HepG2 (cell line): ENCODE measurements around the gene ATP4A. TPM values are rescaled to one million over a fixed set of nuclear protein-coding genes. Genes with fewer than 3 reads are reported as not detected.

Source experiments
- ATAC-seq: fragments of 200-7000 bp; cut with Tn5 transposase; 3 replicates; pipeline ENCODE4 v1.9.1; 2020; ENCODE audit warnings: mild to moderate bottlenecking, moderate library complexity
- BruUV-seq: library from RNA; stranded (reverse); fragments of 400-500 nt; replicated peaks from 2 replicates; lab custom pipeline; 2021; lab: Mats Ljungman, UMichigan
- CTCF ChIA-PET: fragments of 300-600 bp; formaldehyde crosslinking; extraction: SDS; loops from one replicate; lab custom pipeline; 2021; ENCODE audit warnings: low total read pairs, inconsistent platforms, low intra/inter-chr PET ratio; lab: Yijun Ruan, JAX
- POLR2A ChIA-PET: fragments of 350-600 bp; sonication (Branson Sonifier 250); formaldehyde crosslinking; loops from one replicate; lab custom pipeline; 2020; ENCODE audit warnings: antibody characterized with exemption, inconsistent platforms; lab: Yijun Ruan, JAX
- DNase-seq: peaks from one replicate; pipeline ENCODE4 v3.0.0-alpha.2; 2015; ENCODE audit warnings: low spot score
- FAIRE-seq: peaks from 3 replicates; lab custom pipeline; 2011; peaks lifted over from hg19 to GRCh38; lab: Jason Lieb, UNC
- H2AFZ ChIP-seq: one replicate; pipeline ENCODE4 v1.6.1; 2011; ENCODE audit warnings: low read length, inconsistent platforms
- H3K27ac ChIP-seq: fragments of 300-600 bp; 3 replicates; pipeline ENCODE4 v1.8.0; 2011; ENCODE audit warnings: mixed run types, mild to moderate bottlenecking, mixed read lengths, low read length, inconsistent platforms; ENCODE audit not compliant: insufficient read depth; ENCODE audit errors: extremely low read length
- H3K27me3 ChIP-seq, 2 experiments: fragments of 200-600 bp in 1 of 2; 2 replicates in 1 of 2; 3 replicates in 1 of 2; pipeline versions ENCODE4 v1.6.0 to v1.8.0; 2011; ENCODE audit warnings: low read length in 2 of 2, mild to moderate bottlenecking in 2 of 2, moderate library complexity in 2 of 2, inconsistent platforms in 1 of 2; ENCODE audit not compliant: insufficient read depth in 2 of 2, control insufficient read depth in 1 of 2
- H3K36me3 ChIP-seq, 2 experiments: fragments of 200-600 bp in 1 of 2; replicated peaks in 1 of 2; 2 replicates in 1 of 2; 3 replicates in 1 of 2; pipeline versions ENCODE4 v1.5.1 to v1.8.0; 2011; ENCODE audit warnings: low read length in 2 of 2, inconsistent platforms in 1 of 2; ENCODE audit not compliant: insufficient read depth in 2 of 2, control insufficient read depth in 1 of 2
- H3K4me1 ChIP-seq: 2 replicates; pipeline ENCODE4 v1.5.1; 2012; ENCODE audit warnings: low read length, inconsistent platforms; ENCODE audit not compliant: insufficient read depth
- H3K4me2 ChIP-seq: 2 replicates; pipeline ENCODE4 v1.6.0; 2011; ENCODE audit warnings: low read depth, low read length, inconsistent platforms
- H3K4me3 ChIP-seq, 3 experiments: fragments of 200-600 bp in 1 of 3; sonication (generic), shearing (Covaris generic) in 1 of 3; replicated peaks in 1 of 3; 2 replicates each; pipeline ENCODE4 v1.5.1; 2011 to 2016; ENCODE audit warnings: low read length in 3 of 3, inconsistent platforms in 2 of 3, low read depth in 2 of 3, mild to moderate bottlenecking in 2 of 3, control low read depth in 1 of 3, mixed read lengths in 1 of 3; ENCODE audit not compliant: insufficient read depth in 1 of 3
- H3K79me2 ChIP-seq: one replicate; pipeline ENCODE4 v1.6.1; 2011; ENCODE audit warnings: low read length, inconsistent platforms; ENCODE audit not compliant: insufficient read depth
- H3K9ac ChIP-seq: 2 replicates; pipeline ENCODE4 v1.6.0; 2011; ENCODE audit warnings: mild to moderate bottlenecking, low read depth, low read length, inconsistent platforms; ENCODE audit not compliant: insufficient read depth
- H3K9me3 ChIP-seq: 2 replicates; pipeline ENCODE4 v1.5.1; 2012; ENCODE audit warnings: mild to moderate bottlenecking, low read length
- H4K20me1 ChIP-seq: 2 replicates; pipeline ENCODE4 v1.6.0; 2011; ENCODE audit warnings: inconsistent platforms, mild to moderate bottlenecking, low read length, moderate library complexity; ENCODE audit not compliant: insufficient read depth
- CBX5 ChIP-seq: sonication (generic); formaldehyde crosslinking; IDR thresholded peaks from 2 replicates; pipeline ENCODE4 v1.4.0; 2020; ENCODE audit warnings: missing genetic modification reagents, borderline replicate concordance
- DBP ChIP-seq: sonication (generic); formaldehyde crosslinking; IDR thresholded peaks from 2 replicates; pipeline ENCODE4 v1.4.0; 2020; ENCODE audit warnings: missing genetic modification reagents; ENCODE audit errors: not compliant biosample characterization
- FOSL2 ChIP-seq: sonication (generic); formaldehyde crosslinking; IDR thresholded peaks from 2 replicates; pipeline ENCODE4 v1.4.0; 2020; ENCODE audit warnings: missing genetic modification reagents
- HMG20A ChIP-seq: IDR thresholded peaks from 2 replicates; pipeline ENCODE4 v1.6.1; 2016; ENCODE audit warnings: borderline replicate concordance
- MED13 ChIP-seq: sonication (generic); formaldehyde crosslinking; IDR thresholded peaks from 2 replicates; pipeline ENCODE4 v1.5.0; 2020; ENCODE audit warnings: missing genetic modification reagents
- RBAK ChIP-seq: sonication (generic); formaldehyde crosslinking; IDR thresholded peaks from 2 replicates; pipeline ENCODE4 v1.5.1; 2020; ENCODE audit warnings: mild to moderate bottlenecking, missing genetic modification reagents
- RORA ChIP-seq: sonication (generic); formaldehyde crosslinking; IDR thresholded peaks from 2 replicates; pipeline ENCODE4 v1.5.0; 2020; ENCODE audit warnings: mild to moderate bottlenecking, missing genetic modification reagents, moderate library complexity
- SIX1 ChIP-seq: sonication (generic); formaldehyde crosslinking; IDR thresholded peaks from 2 replicates; pipeline ENCODE4 v1.4.0; 2020; ENCODE audit warnings: missing genetic modification reagents, borderline replicate concordance
- ZNF556 ChIP-seq: sonication (generic); formaldehyde crosslinking; IDR thresholded peaks from 2 replicates; pipeline ENCODE4 v1.4.0; 2020; ENCODE audit warnings: mild to moderate bottlenecking, missing genetic modification reagents, borderline replicate concordance
- WGBS: methylation state at CpG from one replicate; pipeline ENCODE4 v1.1.6; 2017; ENCODE audit warnings: low lambda C conversion rate; 5-methylcytosine and 5-hydroxymethylcytosine counted together
- in situ Hi-C: cut with HindIII; loops from 2 replicates; pipeline ENCODE4 v1.10.0; 2017; ENCODE audit warnings: low pct_unique_long_range_greater_than_20kb; ENCODE audit not compliant: extremely low pct_ligation_motif_present
- intact Hi-C: fragments of 100-400 bp; cut with micrococcal nuclease; formaldehyde crosslinking; loops from one replicate; pipeline ENCODE4 v1.10.0; 2022; ENCODE audit not compliant: unreplicated experiment
- polyA plus RNA-seq, 8 experiments: library from polyadenylated mRNA; depleted of rRNA in 3 of 8; stranded (reverse) in 7 of 8; unstranded in 1 of 8; fragments of >200 nt; fragmentation: Illumina TruSeq in 4 of 8; extraction: Trizol in 4 of 8; gene quantifications; 2 replicates each; pipeline versions ENCODE4 v1.2.1 to v1.2.3, GENCODE V29; 2011 to 2016; ENCODE audit warnings: low read depth in 4 of 8, missing spikeins in 1 of 8, mixed read lengths in 1 of 8; ENCODE audit not compliant: insufficient read depth in 1 of 8
- total RNA-seq, 5 experiments: library from RNA; depleted of rRNA; stranded (reverse); fragments of >200 nt; fragmentation: Illumina TruSeq; extraction: Trizol; gene quantifications; 2 replicates each; pipeline ENCODE4 v1.2.3, GENCODE V29; 2016; ENCODE audit warnings: low read depth in 1 of 5
- TF ChIP-seq, protein P1 (sequence below): sonication (generic); formaldehyde crosslinking; IDR thresholded peaks from 2 replicates; pipeline ENCODE4 v1.4.0; 2020; ENCODE audit warnings: missing genetic modification reagents, low read depth, mild to moderate bottlenecking, borderline replicate concordance
- TF ChIP-seq, protein P2 (sequence below): sonication (generic); formaldehyde crosslinking; IDR thresholded peaks from 2 replicates; pipeline ENCODE4 v1.8.0; 2022; ENCODE audit warnings: mild to moderate bottlenecking, missing genetic modification reagents
- TF ChIP-seq, protein P3 (sequence below): sonication (generic); formaldehyde crosslinking; IDR thresholded peaks from one replicate; pipeline ENCODE4 v1.5.1; 2020; ENCODE audit warnings: mild to moderate bottlenecking, missing genetic modification reagents; ENCODE audit errors: not compliant biosample characterization

ATP4A gene
- total and polyA plus RNA-seq, 2 of the 13 experiments (the other 11 are each of a cell fraction or from before 2014, with no cell fraction given): 0.08 to 0.11 TPM

- ChIA-PET POLR2A (no interaction called here), CTCF (no interaction called here)
- no peak overlapping the region for H3K9ac ChIP-seq
- intact Hi-C loops: no loop called here
- in situ Hi-C loops: no loop called here
- H3K27ac ChIP-seq: no peak overlapping the region
- no peak overlapping the region for H3K4me3 ChIP-seq
- DNase-seq (no peak), ATAC-seq (no peak), FAIRE-seq (no peak)
- 0% methylated on average over 1 of the region's 6 CpGs for WGBS
- peaks cover 31% of the 10 kb centered on the region for H3K4me1 ChIP-seq
- TF ChIP-seq, protein P1, sequence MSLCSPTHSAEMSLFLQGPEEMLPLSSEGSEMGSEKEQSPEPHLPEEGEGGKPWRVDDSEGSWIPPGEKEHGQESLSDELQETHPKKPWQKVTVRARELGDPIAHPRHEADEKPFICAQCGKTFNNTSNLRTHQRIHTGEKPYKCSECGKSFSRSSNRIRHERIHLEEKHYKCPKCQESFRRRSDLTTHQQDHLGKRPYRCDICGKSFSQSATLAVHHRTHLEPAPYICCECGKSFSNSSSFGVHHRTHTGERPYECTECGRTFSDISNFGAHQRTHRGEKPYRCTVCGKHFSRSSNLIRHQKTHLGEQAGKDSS (CRISPR knock-in tag): no peak
- TF ChIP-seq, protein P2, sequence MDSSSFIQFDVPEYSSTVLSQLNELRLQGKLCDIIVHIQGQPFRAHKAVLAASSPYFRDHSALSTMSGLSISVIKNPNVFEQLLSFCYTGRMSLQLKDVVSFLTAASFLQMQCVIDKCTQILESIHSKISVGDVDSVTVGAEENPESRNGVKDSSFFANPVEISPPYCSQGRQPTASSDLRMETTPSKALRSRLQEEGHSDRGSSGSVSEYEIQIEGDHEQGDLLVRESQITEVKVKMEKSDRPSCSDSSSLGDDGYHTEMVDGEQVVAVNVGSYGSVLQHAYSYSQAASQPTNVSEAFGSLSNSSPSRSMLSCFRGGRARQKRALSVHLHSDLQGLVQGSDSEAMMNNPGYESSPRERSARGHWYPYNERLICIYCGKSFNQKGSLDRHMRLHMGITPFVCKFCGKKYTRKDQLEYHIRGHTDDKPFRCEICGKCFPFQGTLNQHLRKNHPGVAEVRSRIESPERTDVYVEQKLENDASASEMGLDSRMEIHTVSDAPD (CRISPR knock-in tag): no peak
- TF ChIP-seq, protein P3, sequence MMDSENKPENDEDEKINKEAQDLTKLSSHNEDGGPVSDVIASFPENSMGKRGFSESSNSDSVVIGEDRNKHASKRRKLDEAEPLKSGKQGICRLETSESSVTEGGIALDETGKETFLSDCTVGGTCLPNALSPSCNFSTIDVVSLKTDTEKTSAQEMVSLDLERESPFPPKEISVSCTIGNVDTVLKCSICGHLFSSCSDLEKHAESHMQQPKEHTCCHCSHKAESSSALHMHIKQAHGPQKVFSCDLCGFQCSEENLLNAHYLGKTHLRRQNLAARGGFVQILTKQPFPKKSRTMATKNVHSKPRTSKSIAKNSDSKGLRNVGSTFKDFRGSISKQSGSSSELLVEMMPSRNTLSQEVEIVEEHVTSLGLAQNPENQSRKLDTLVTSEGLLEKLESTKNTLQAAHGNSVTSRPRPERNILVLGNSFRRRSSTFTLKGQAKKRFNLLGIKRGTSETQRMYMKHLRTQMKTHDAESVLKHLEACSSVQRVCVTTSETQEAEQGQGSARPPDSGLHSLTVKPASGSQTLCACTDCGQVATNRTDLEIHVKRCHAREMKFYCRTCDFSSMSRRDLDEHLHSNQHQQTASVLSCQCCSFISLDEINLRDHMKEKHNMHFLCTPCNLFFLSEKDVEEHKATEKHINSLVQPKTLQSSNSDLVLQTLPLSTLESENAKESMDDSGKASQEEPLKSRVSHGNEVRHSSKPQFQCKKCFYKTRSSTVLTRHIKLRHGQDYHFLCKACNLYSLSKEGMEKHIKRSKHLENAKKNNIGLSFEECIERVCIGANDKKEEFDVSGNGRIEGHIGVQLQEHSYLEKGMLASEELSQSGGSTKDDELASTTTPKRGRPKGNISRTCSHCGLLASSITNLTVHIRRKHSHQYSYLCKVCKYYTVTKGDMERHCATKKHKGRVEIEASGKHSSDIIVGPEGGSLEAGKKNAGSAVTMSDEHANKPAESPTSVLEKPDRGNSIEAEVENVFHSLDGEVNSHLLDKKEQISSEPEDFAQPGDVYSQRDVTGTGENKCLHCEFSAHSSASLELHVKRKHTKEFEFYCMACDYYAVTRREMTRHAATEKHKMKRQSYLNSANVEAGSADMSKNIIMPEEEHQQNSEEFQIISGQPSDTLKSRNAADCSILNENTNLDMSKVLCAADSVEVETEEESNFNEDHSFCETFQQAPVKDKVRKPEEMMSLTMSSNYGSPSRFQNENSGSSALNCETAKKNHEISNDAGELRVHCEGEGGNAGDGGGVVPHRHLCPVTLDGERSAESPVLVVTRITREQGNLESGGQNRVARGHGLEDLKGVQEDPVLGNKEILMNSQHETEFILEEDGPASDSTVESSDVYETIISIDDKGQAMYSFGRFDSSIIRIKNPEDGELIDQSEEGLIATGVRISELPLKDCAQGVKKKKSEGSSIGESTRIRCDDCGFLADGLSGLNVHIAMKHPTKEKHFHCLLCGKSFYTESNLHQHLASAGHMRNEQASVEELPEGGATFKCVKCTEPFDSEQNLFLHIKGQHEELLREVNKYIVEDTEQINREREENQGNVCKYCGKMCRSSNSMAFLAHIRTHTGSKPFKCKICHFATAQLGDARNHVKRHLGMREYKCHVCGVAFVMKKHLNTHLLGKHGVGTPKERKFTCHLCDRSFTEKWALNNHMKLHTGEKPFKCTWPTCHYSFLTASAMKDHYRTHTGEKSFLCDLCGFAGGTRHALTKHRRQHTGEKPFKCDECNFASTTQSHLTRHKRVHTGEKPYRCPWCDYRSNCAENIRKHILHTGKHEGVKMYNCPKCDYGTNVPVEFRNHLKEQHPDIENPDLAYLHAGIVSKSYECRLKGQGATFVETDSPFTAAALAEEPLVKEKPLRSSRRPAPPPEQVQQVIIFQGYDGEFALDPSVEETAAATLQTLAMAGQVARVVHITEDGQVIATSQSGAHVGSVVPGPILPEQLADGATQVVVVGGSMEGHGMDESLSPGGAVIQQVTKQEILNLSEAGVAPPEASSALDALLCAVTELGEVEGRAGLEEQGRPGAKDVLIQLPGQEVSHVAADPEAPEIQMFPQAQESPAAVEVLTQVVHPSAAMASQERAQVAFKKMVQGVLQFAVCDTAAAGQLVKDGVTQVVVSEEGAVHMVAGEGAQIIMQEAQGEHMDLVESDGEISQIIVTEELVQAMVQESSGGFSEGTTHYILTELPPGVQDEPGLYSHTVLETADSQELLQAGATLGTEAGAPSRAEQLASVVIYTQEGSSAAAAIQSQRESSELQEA: no peak
- TF ChIP-seq MED13 (CRISPR knock-in tag) (no peak), HMG20A (CRISPR knock-in tag) (no peak), ZNF556 (CRISPR knock-in tag) (no peak), RBAK (CRISPR knock-in tag) (no peak), FOSL2 (CRISPR knock-in tag) (no peak), CBX5 (CRISPR knock-in tag) (no peak), RORA (CRISPR knock-in tag) (no peak), SIX1 (no peak), DBP (CRISPR knock-in tag) (no peak)
- no TSS peak for BruUV-seq
- H3K27me3 ChIP-seq: peaks cover 1 to 42% of the 10 kb centered on the region in 2 experiments; a peak in 3 of 5 replicates
- no peaks in the 10 kb centered on the region for H4K20me1 ChIP-seq
- no peaks in the 10 kb centered on the region for H3K9me3 ChIP-seq
- H3K4me2 ChIP-seq: no peak overlapping the region
- no peaks in the 10 kb centered on the region for H3K36me3 ChIP-seq
- no peaks in the 10 kb centered on the region for H3K79me2 ChIP-seq
- H2AFZ ChIP-seq: no peak overlapping the region
Observed at GRCh38 chr19:35560677-35561076, 2.8 kb downstream of the ATP4A start.
